ENCODE measurements around the gene GOLGA5. TPM values are rescaled to one million over a fixed set of nuclear protein-coding genes. Genes with fewer than 3 reads are reported as not detected.
"Not testable (repeated sequence)": the region's sequence is repeated elsewhere in the genome, so short reads cannot be mapped to it uniquely, and the experiment has no call there.

Gene GOLGA5
- polyA plus RNA-seq, 4 donors: 35.3 to 51.4 (median 42.1) TPM

- DNase-seq (ENCODE audit: low read depth in 4 of 4, low spot score in 2 of 4): peak in 1 of 4 donors; percentile 17
These were observed 18.8 kb upstream of the GOLGA5 start for GRCh38 chr14:92775292-92775691.

- not testable (repeated sequence) for DNase-seq (ENCODE audit: low read depth in 4 of 4, low spot score in 2 of 4)
These were observed 15.1 kb upstream of the GOLGA5 start for GRCh38 chr14:92778868-92779565.

- DNase-seq (ENCODE audit: low read depth in 4 of 4, low spot score in 2 of 4): no peak
These were observed 13.5 kb upstream of the GOLGA5 start for GRCh38 chr14:92780444-92781232.

GRCh38 chr14:92781350-92781749 is 12.8 kb upstream of the GOLGA5 start:
- DNase-seq (ENCODE audit: low read depth in 4 of 4, low spot score in 2 of 4): no peak

GRCh38 chr14:92783813-92784431 is 10.2 kb upstream of the GOLGA5 start:
- DNase-seq (ENCODE audit: low read depth in 4 of 4, low spot score in 2 of 4): peak in 2 of 4 donors; percentile 18 to 63

GRCh38 chr14:92785667-92786426 is 8.3 kb upstream of the GOLGA5 start:
- no peak for DNase-seq (ENCODE audit: low read depth in 4 of 4, low spot score in 2 of 4)

GRCh38 chr14:92786427-92786756 is 7.7 kb upstream of the GOLGA5 start:
- DNase-seq (ENCODE audit: low read depth in 4 of 4, low spot score in 2 of 4): no peak

GRCh38 chr14:92787554-92787953 is 6.6 kb upstream of the GOLGA5 start:
- no peak for DNase-seq (ENCODE audit: low read depth in 4 of 4, low spot score in 2 of 4)

GRCh38 chr14:92789457-92790089 is 4.5 kb upstream of the GOLGA5 start:
- no peak for DNase-seq (ENCODE audit: low read depth in 4 of 4, low spot score in 2 of 4)

GRCh38 chr14:92792885-92793284 is 1.2 kb upstream of the GOLGA5 start:
- no peak for DNase-seq (ENCODE audit: low read depth in 4 of 4, low spot score in 2 of 4)

GRCh38 chr14:92794547-92794941 is 439 bp downstream of the GOLGA5 start:
- peak in 1 of 4 donors; percentile 11 for DNase-seq (ENCODE audit: low read depth in 4 of 4, low spot score in 2 of 4)

- DNase-seq (ENCODE audit: low read depth in 4 of 4, low spot score in 2 of 4): no peak
These were observed 856 bp downstream of the GOLGA5 start for GRCh38 chr14:92794961-92795360.

- no peak for DNase-seq (ENCODE audit: low read depth in 4 of 4, low spot score in 2 of 4)
These were observed 4.0 kb downstream of the GOLGA5 start for GRCh38 chr14:92797935-92798653.

GRCh38 chr14:92798811-92799210 is 4.7 kb downstream of the GOLGA5 start:
- no peak for DNase-seq (ENCODE audit: low read depth in 4 of 4, low spot score in 2 of 4)

GRCh38 chr14:92800012-92800411 is 5.9 kb downstream of the GOLGA5 start:
- DNase-seq (ENCODE audit: low read depth in 4 of 4, low spot score in 2 of 4): no peak

GRCh38 chr14:92800525-92800924 is 6.4 kb downstream of the GOLGA5 start:
- DNase-seq (ENCODE audit: low read depth in 4 of 4, low spot score in 2 of 4): no peak

- DNase-seq (ENCODE audit: low read depth in 4 of 4, low spot score in 2 of 4): no peak
These were observed 7.8 kb downstream of the GOLGA5 start for GRCh38 chr14:92801917-92802316.

- no peak for DNase-seq (ENCODE audit: low read depth in 4 of 4, low spot score in 2 of 4)
These were observed 8.6 kb downstream of the GOLGA5 start for GRCh38 chr14:92802678-92803077.

GRCh38 chr14:92813201-92813600 is 19.1 kb downstream of the GOLGA5 start:
- no peak for DNase-seq (ENCODE audit: low read depth in 4 of 4, low spot score in 2 of 4)

Measured in left renal cortex interstitium (tissue), 4 donors.